Neuron (in vitro differentiated cells): ENCODE measurements around the gene PTTG1IP.
"Not testable (repeated sequence)": the region's sequence is repeated elsewhere in the genome, so short reads cannot be mapped to it uniquely, and the experiment has no call there.

Experiments used
- H2AFZ ChIP-seq: one replicate; pipeline ENCODE4 v1.6.1; 2013; ENCODE audit warnings: low read depth, mild to moderate bottlenecking, inconsistent platforms, low read length, moderate library complexity
- H3K27me3 ChIP-seq: one replicate; pipeline ENCODE4 v1.6.1; 2013; ENCODE audit warnings: low read length; ENCODE audit not compliant: insufficient read depth
- H3K36me3 ChIP-seq: one replicate; pipeline ENCODE4 v1.6.1; 2013; ENCODE audit warnings: low read length; ENCODE audit not compliant: insufficient read depth
- H3K4me1 ChIP-seq: one replicate; pipeline ENCODE4 v1.6.1; 2013; ENCODE audit warnings: low read length; ENCODE audit not compliant: insufficient read depth
- H3K4me3 ChIP-seq: 2 replicates; pipeline ENCODE4 v1.5.1; 2013; ENCODE audit warnings: mild to moderate bottlenecking, low read length, moderate library complexity
- H3K9me3 ChIP-seq: one replicate; pipeline ENCODE4 v1.6.1; 2013; ENCODE audit warnings: low read length

The PTTG1IP gene

DNA sequence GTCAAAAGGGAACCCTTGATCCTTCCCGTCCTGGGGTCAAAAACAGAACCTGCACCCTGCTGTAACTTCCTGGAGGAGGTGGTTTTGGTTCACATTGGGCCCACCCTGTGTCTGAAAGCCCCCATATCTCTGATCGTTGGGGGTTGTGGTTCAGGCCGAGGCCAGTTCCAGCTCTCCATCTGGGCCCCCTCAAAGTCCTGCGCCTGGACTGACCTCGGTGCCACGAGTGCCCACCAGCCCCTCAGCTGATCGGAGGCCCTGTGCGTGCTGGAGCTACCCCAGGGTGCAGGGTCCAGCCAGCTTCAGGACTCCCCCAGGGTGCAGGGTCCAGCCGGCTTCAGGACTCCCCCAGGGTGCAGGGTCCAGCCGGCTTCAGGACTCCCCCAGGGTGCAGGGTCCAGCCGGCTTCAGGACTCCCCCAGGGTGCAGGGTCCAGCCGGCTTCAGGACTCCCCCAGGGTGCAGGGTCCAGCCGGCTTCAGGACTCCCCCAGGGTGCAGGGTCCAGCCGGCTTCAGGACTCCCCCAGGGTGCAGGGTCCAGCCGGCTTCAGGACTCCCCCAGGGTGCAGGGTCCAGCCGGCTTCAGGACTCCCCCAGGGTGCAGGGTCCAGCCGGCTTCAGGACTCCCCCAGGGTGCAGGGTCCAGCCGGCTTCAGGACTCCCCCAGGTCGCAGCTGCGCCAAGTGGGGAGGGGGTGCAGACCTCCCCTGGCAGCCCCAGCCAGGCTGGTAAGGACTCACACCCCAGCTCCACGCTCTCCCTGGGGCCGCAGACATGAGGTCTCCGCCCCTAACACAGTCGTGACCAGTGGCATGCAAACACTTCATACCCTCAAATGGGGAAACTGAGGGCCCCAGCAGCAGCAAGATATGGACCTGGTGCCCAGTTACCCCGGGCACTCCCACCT, 39.3 kb upstream of the PTTG1IP start:
- H3K27me3 ChIP-seq: peaks cover 49% of the 10 kb centered on the region
- H3K4me3 ChIP-seq, H2AFZ ChIP-seq, H3K4me1 ChIP-seq, H3K9me3 ChIP-seq, H3K36me3 ChIP-seq: not testable (repeated sequence)

DNA sequence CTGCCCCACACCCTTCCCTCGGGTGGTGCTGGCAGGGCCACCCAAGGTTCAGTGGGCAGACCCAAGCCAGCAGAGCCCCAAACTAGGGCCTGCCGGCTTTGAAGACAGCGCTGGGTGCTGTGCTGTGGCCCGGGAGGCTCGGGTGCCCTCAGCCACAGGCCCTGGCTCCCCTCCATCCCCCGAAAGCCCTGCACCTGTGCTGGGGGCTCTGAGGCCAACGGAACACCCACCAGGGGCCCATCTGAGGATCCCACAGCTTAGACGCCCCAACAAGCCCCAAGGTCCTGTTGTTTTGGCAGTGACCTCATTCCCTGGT, 38.6 kb upstream of the PTTG1IP start:
- H3K27me3 ChIP-seq: peaks cover 49% of the 10 kb centered on the region
- H3K9me3 ChIP-seq: no peaks in the 10 kb centered on the region
- H2AFZ ChIP-seq: no peak overlapping the region
- no peaks in the 10 kb centered on the region for H3K36me3 ChIP-seq
- H3K4me3 ChIP-seq: no peak overlapping the region
- no peaks in the 10 kb centered on the region for H3K4me1 ChIP-seq

DNA sequence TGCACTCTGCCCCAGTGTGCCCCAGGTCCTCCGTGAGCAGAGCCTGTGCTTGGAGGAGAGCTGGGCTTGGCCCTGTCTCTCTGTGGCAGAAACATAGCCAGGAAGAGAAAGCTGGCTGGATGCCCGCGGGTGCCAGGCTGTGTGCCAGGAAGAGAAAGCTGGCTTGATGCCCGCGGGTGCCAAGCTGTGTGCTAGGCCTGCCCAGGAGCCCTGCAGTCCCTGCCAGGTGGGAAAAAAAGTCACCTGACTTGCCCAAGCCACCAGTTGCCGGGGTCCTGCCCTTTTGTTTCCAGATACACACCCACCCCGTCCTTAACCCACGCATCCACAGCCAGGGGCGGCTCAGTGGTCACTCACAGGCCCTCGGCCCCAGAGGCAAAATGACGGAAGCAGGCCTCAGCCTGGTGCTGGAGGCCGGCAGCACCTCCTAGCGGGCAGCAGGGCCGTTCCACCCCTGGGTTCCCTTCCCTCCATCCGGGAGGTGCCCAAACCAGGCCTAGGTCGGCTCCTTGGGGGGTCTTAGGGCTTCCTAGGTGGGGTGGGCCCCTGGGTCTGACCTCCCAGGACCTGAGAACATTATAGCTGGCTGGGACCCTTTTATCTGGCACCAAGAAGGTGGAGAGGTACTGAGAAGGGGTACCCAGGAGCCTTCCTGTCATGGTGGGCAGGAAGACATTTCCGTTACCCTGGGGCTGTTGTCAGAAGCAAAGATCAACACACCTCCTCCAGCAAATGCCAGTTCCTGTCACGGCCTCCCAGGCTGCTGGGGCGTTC, 38.1 kb upstream of the PTTG1IP start:
- Histone ChIP-seq H3K36me3 (no peaks in the 10 kb centered on the region), H3K27me3 (peaks cover 51% of the 10 kb centered on the region), H3K9me3 (no peaks in the 10 kb centered on the region), H2AFZ (no peak overlapping the region), H3K4me1 (no peaks in the 10 kb centered on the region), H3K4me3 (no peak overlapping the region)

DNA sequence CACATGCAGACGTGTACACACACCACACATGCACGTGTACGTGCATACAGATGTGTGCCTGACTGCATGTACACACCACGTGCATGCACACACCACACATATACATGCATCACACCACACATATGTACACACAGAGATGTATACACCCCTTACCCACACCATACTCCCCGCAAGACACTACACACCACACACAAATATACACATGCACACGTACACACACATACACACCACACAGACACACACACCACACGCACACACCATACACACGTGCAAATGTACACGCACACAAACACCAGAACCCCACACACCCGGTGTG, 37.5 kb upstream of the PTTG1IP start:
- Histone ChIP-seq H3K9me3 (no peaks in the 10 kb centered on the region), H2AFZ (no peak overlapping the region), H3K36me3 (no peaks in the 10 kb centered on the region), H3K27me3 (peaks cover 53% of the 10 kb centered on the region), H3K4me1 (no peaks in the 10 kb centered on the region), H3K4me3 (no peak overlapping the region)

DNA sequence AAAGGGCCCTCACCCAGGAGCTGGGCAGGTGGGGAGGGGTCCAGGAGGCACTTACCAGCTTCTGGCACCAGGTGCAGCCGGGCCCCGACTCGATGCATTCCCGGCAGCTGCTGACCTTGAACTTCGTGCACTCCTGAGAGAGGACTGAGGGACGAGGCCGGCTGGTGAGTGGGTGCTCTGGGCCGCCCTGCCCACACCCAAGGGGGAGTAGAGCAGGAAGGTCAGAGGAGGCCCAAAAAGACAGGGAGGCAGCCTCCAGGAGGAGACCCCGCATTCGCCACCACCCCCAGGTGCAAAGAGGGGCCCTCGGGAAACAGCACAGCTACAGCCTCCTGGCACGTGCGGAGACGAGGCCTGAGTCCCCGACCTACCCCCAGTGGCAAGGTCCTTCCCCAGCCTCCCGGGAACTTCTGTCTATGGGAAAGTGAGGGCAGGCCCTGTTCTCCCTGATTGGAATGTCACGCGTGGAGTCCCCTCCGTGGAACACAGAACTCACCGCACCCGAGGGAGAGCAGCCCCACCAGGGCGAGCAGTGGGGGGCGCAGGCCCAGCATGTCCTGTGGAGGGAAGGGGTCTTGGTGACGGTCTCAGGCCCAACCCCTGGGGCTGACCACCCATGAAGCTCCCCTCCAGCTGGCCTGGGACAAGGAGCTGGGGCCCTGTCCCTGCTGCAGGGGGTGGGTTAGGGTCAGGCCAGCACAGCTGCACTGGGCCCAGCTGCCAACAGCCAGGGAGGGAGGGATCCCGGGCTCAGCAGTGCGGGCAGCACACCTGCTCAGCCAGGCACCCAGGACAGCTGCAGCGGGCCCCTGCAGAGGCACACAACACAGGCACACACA, 37.0 kb upstream of the PTTG1IP start:
- Histone ChIP-seq H3K4me3 (no peak overlapping the region), H3K4me1 (no peaks in the 10 kb centered on the region), H3K36me3 (no peaks in the 10 kb centered on the region), H2AFZ (no peak overlapping the region), H3K9me3 (no peaks in the 10 kb centered on the region), H3K27me3 (peaks cover 54% of the 10 kb centered on the region)

DNA sequence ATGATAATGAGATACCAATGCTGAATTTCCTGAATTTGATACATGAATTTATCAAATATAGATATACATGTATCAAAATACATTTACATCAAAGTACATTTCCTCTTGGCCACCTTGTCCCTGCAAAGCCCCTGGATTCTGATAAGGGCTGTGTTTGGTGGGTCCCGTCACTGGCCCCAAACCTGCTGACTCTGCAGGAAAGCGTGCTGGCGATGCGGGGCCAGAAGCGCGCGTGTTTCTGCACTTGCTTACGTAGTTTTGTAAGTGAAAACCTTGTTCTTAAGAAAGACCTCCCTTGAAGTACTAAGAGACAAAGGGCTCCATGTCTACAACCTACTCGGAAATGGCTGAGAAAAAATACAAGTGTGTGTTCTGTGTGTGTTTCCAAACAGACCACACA, 36.2 kb upstream of the PTTG1IP start:
- Histone ChIP-seq H3K36me3 (no peaks in the 10 kb centered on the region), H3K27me3 (peaks cover 50% of the 10 kb centered on the region), H3K4me1 (no peaks in the 10 kb centered on the region), H3K9me3 (no peaks in the 10 kb centered on the region), H3K4me3 (no peak overlapping the region), H2AFZ (no peak overlapping the region)

DNA sequence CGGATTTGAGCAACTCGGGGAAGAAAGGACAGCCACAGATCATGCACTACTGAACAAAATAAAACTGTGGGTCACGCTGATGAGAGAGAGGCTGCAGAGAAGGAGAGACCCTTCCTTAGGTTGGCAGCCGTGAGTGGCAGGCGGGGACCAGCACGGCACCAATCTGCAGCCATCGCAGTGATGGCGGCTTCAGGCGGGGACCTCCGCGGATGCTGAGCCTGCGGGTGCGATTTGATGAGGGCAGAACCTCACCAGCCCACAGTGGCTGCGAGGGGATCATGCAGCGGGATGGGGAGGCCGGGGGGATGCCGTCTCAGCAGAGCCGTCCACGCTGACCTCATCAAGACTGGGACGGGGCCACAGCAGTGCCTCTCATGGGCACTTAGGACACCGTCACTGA, 35.4 kb upstream of the PTTG1IP start:
- H3K27me3 ChIP-seq: peaks cover 50% of the 10 kb centered on the region
- H3K36me3 ChIP-seq: no peaks in the 10 kb centered on the region
- no peak overlapping the region for H3K4me3 ChIP-seq
- H3K4me1 ChIP-seq: no peaks in the 10 kb centered on the region
- H3K9me3 ChIP-seq: no peaks in the 10 kb centered on the region
- no peak overlapping the region for H2AFZ ChIP-seq

DNA sequence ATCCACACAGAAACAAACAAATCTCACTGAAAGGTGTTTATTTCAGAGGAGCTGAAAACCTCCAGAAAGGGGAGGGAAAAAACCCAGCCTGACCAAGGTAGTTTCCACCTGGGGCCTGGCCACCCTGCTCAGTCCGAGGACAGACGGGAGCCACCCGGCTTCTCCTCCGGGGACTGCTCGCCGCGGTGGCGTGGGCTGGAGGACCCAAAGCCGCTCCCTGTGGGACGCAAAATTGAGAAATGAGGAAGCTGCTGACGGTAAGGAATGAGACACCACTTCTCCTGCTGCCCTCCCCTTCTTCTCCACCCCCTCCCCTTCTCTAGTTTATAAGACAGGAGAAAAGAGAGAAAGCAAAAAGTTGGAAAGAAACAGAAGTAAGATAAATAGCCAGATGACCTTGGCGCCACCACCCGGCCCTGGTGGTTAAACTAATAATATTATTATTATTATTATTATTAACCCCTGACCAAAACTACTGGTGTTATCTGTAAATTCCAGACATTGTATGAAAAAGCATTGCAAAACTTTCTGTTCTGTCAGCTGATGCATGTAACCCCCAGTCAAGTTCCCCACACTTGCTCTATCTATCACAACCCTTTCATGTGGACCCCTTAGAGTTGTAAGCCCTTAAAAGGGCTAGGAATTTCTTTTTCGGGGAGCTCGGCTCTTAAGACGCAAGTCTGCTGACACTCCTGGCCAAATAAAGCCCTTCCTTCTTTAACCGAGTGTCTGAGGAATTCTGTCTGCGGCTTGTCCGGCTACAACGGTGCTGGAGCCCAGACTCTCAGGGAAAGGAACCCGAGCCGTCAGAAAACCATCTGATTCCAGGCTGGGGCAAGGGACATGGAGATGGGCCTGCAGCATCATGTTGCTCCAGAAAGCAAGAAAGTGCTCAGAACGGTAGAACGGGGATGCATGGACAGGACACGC, 34.7 kb upstream of the PTTG1IP start:
- no peaks in the 10 kb centered on the region for H3K36me3 ChIP-seq
- H3K4me3 ChIP-seq: no peak overlapping the region
- H3K4me1 ChIP-seq: no peaks in the 10 kb centered on the region
- no peaks in the 10 kb centered on the region for H3K9me3 ChIP-seq
- peaks cover 50% of the 10 kb centered on the region for H3K27me3 ChIP-seq
- no peak overlapping the region for H2AFZ ChIP-seq

DNA sequence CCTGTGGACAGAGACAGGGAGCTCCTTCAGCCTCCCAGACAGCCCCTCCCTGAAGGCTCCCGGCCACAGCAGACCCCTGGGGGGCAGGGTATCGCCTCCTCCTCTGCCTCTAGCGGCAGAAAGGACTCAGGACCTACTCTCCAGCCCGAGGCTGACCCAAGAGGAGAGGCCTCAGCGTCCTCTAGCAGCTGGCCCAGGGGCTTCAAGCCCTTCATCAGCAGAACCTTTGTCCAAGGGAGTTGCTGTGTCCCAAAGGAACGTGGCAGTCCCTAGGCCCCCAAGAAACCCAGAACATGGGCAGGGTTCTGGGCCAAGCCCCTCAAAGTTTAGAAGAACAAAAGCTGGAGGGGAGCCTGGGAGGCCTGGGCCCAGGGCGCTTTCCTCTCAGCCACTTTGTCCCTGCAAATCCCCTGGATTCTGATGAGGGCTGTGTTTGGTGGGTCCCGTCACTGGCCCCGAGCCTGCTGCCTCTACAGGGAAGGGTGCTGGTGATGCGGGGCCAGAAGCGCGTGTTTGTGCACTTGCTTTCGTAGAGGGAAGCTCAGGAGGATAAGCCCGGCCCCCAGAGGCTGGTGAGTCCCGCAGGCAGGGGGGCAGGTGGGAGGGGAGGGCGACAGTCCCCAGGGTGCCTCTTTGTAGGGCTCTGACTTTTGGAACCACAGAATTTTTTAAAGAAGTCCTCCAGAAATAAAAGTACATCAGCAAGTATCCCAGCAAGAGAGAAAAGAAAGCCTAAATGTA, 33.9 kb upstream of the PTTG1IP start:
- no peaks in the 10 kb centered on the region for H3K4me1 ChIP-seq
- H3K9me3 ChIP-seq: peaks cover 2% of the 10 kb centered on the region
- peaks cover 49% of the 10 kb centered on the region for H3K27me3 ChIP-seq
- H3K36me3 ChIP-seq: no peaks in the 10 kb centered on the region
- H2AFZ ChIP-seq: no peak overlapping the region
- no peak overlapping the region for H3K4me3 ChIP-seq

DNA sequence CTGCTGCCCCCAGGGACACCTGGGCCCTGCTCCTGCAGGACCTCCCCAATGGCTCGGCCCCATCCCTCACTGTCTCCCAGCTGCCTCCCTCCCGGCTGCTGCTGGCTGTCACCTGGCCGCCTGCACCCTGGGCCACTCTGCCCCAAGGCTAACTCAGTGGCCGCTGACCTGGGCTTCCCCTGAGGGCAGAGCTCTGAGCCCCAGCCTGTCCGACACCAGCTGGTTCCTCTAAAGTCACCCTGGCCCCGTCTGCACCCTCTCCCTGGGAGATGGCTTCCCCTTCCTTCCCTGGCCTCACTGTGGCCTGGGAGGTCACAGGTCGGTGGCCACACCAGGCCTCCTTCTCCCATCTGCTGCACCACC, 32.2 kb upstream of the PTTG1IP start:
- Histone ChIP-seq H3K36me3 (no peaks in the 10 kb centered on the region), H2AFZ (no peak overlapping the region), H3K27me3 (peaks cover 32% of the 10 kb centered on the region), H3K4me1 (no peaks in the 10 kb centered on the region), H3K4me3 (no peak overlapping the region), H3K9me3 (peaks cover 2% of the 10 kb centered on the region)

DNA sequence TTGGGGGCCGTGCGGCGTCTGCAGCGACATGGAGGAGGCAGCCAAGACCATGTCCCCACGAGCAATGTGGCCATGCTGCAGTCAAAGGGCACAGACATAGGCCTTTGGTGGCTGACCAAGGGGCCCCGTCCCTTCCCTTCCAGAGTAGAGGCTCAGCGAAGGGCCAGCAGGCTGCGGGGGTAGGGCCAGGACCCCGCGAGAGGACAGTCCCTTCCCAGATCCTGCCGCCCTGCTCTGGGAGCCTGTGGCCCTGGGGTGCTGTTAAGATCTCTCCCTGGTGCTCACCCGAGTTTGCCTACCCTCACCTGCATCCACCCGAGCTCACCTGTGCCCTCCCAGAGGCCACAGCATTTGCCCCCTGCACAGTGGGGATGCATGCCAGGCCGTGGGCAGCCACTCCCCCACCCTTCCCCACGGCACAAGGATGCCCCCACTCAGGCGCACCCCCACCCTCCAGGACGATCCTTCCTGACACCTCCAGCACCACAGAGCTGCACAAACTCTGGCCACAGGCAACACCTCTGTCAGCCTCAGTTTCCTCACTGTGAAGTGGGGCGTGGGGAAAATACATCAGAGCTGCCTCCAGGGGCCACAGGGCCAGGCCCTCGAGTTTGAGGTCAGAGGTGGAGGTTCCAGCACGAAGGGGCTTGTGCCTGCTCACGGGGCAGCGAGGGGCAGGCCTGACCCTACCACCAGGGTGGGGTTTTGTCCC, 31.7 kb upstream of the PTTG1IP start:
- peaks cover 32% of the 10 kb centered on the region for H3K27me3 ChIP-seq
- no peak overlapping the region for H3K4me3 ChIP-seq
- no peaks in the 10 kb centered on the region for H3K4me1 ChIP-seq
- H3K9me3 ChIP-seq: peaks cover 2% of the 10 kb centered on the region
- no peaks in the 10 kb centered on the region for H3K36me3 ChIP-seq
- no peak overlapping the region for H2AFZ ChIP-seq
